Gastroesophageal sphincter (tissue), 4 donors: Measurements from ENCODE around the gene EFHC2. TPM values are rescaled to one million over a fixed set of nuclear protein-coding genes. Genes with fewer than 3 reads are reported as not detected.

Experiments used
- ATAC-seq: fragments of 150-250 bp; one replicate; pipeline ENCODE4 v1.9.1; 2016; ENCODE audit warnings: mild to moderate bottlenecking, moderate library complexity
- H3K27ac ChIP-seq, 4 donors: fragments of 200-600 bp; sonication (generic) in 3 of 4; 1 replicate in 3 of 4; 2 replicates in 1 of 4; pipeline ENCODE4 v1.5.1; 2016 to 2019
- H3K27me3 ChIP-seq: fragments of 200-600 bp; sonication (generic); one replicate; pipeline ENCODE4 v1.5.1; 2019
- H3K36me3 ChIP-seq, 2 donors: fragments of 200-600 bp; sonication (generic); one replicate each; pipeline ENCODE4 v1.5.1; 2019; ENCODE audit warnings: control low read depth in 1 of 2
- H3K4me1 ChIP-seq, 3 donors: fragments of 200-600 bp; sonication (generic); 1 replicate in 2 of 3; 2 replicates in 1 of 3; pipeline ENCODE4 v1.5.1; 2016 to 2019; ENCODE audit warnings: control low read depth in 2 of 3
- H3K4me3 ChIP-seq, 2 donors: fragments of 200-600 bp; sonication (generic); one replicate each; pipeline ENCODE4 v1.5.1; 2019; ENCODE audit warnings: mild to moderate bottlenecking in 1 of 2, moderate library complexity in 1 of 2
- H3K9me3 ChIP-seq, 3 donors: fragments of 200-600 bp; sonication (generic); one replicate each; pipeline ENCODE4 v1.5.1; 2017 to 2019; ENCODE audit warnings: control low read depth in 2 of 3
- EP300 ChIP-seq: sonication (generic); formaldehyde crosslinking; IDR thresholded peaks from one replicate; pipeline ENCODE4 v1.6.1; 2017; ENCODE audit warnings: antibody characterized with exemption, mild to moderate bottlenecking
- POLR2A ChIP-seq, 2 donors: fragments of 450-650 bp; IDR thresholded peaks; one replicate each; pipeline ENCODE4 v1.6.1; 2017; ENCODE audit warnings: antibody characterized with exemption in 2 of 2, mild to moderate bottlenecking in 2 of 2, moderate library complexity in 1 of 2
- POLR2AphosphoS5 ChIP-seq: sonication (generic); formaldehyde crosslinking; IDR thresholded peaks from one replicate; pipeline ENCODE4 v1.6.1; 2017; ENCODE audit warnings: antibody characterized with exemption
- WGBS, 2 donors: methylation state at CpG; one replicate each; pipeline ENCODE4 v1.1.5; 2018; ENCODE audit warnings: low coverage in 1 of 2; 5-methylcytosine and 5-hydroxymethylcytosine counted together
- total RNA-seq, 4 donors: library from RNA; depleted of rRNA; stranded (reverse); fragments of >200 nt; gene quantifications; one replicate each; pipeline ENCODE4 v1.1.0, GENCODE V29; 2016
- TF ChIP-seq, protein P1 (sequence below), 4 experiments: fragments of 200-600 bp in 2 of 4; fragments of 450-650 bp in 2 of 4; sonication (generic) in 1 of 4; IDR thresholded peaks; one replicate each; pipeline ENCODE4 v1.5.1; 2017 to 2019; ENCODE audit warnings: antibody characterized with exemption in 4 of 4, mild to moderate bottlenecking in 2 of 4, moderate library complexity in 2 of 4

The EFHC2 gene
- total RNA-seq, 4 donors from 2014 or later = 2.7 to 15.9 (median 8.7) TPM

GRCh38 chrX:44240036-44240435 lies 103.4 kb downstream of the EFHC2 start:
- H3K27me3 ChIP-seq = no peaks in the 10 kb centered on the region
- H3K9me3 ChIP-seq = no peaks in the 10 kb centered on the region
- TF ChIP-seq, protein P1, sequence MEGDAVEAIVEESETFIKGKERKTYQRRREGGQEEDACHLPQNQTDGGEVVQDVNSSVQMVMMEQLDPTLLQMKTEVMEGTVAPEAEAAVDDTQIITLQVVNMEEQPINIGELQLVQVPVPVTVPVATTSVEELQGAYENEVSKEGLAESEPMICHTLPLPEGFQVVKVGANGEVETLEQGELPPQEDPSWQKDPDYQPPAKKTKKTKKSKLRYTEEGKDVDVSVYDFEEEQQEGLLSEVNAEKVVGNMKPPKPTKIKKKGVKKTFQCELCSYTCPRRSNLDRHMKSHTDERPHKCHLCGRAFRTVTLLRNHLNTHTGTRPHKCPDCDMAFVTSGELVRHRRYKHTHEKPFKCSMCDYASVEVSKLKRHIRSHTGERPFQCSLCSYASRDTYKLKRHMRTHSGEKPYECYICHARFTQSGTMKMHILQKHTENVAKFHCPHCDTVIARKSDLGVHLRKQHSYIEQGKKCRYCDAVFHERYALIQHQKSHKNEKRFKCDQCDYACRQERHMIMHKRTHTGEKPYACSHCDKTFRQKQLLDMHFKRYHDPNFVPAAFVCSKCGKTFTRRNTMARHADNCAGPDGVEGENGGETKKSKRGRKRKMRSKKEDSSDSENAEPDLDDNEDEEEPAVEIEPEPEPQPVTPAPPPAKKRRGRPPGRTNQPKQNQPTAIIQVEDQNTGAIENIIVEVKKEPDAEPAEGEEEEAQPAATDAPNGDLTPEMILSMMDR (IDR thresholded peaks at IDR 0.05) = no peak
- TF ChIP-seq POLR2AphosphoS5 = no peak
- TF ChIP-seq EP300 = no peak
- no peak for TF ChIP-seq POLR2A (IDR thresholded peaks at IDR 0.05)
- no CpG with 5 or more reads among the region's 1 CpG for WGBS, 2 donors
- no peak overlapping the region for H3K27ac ChIP-seq
- H3K4me3 ChIP-seq = no peak overlapping the region
- H3K36me3 ChIP-seq = no peaks in the 10 kb centered on the region
- ATAC-seq = no peak
- H3K4me1 ChIP-seq = no peaks in the 10 kb centered on the region

- no peaks in the 10 kb centered on the region for H3K9me3 ChIP-seq
- no peak for TF ChIP-seq POLR2AphosphoS5
- TF ChIP-seq, protein P1 (IDR thresholded peaks at IDR 0.05) = no peak
- no peak for TF ChIP-seq EP300
- no peak for TF ChIP-seq POLR2A (IDR thresholded peaks at IDR 0.05)
- no peaks in the 10 kb centered on the region for H3K36me3 ChIP-seq
- no peaks in the 10 kb centered on the region for H3K27me3 ChIP-seq
- H3K4me1 ChIP-seq = no peaks in the 10 kb centered on the region
- no peak for ATAC-seq
- no peak overlapping the region for H3K4me3 ChIP-seq
- H3K27ac ChIP-seq = no peak overlapping the region
Observed at GRCh38 chrX:44239036-44239435, 104.4 kb downstream of the EFHC2 start.

DNA sequence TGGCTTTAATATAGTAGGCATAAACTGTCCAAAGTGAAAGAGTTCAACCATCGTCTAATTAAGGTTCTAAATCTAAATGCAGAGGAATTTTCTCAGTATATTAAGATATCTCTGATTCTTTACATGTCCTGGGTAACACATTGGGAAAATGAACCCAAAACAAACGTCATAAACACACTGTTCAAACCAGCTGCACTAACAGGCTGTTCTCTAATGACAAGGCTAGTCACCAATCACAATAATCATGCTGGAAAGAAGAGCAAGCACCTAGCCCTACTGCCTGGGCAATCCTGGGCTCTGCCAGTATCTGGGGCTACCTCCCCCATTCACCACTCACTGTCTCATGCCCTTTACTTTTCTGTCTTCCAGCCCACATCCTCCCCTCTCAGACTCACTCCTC lies 107.9 kb downstream of the EFHC2 start:
- TF ChIP-seq EP300 (no peak), POLR2AphosphoS5 (no peak), POLR2A (IDR thresholded peaks at IDR 0.05) (no peak)
- TF ChIP-seq, protein P1 (IDR thresholded peaks at IDR 0.05) = no peak
- no peaks in the 10 kb centered on the region for H3K9me3 ChIP-seq
- 50 to 68% methylated on average over 2 of the region's 2 CpGs for WGBS, 2 donors

GRCh38 chrX:44234541-44234940 lies 108.9 kb downstream of the EFHC2 start:
- TF ChIP-seq POLR2A (IDR thresholded peaks at IDR 0.05) (no peak), EP300 (no peak), POLR2AphosphoS5 (no peak)
- TF ChIP-seq, protein P1 (IDR thresholded peaks at IDR 0.05) = no peak
- H3K27ac ChIP-seq = no peak overlapping the region
- H3K36me3 ChIP-seq = no peaks in the 10 kb centered on the region
- H3K4me1 ChIP-seq = no peaks in the 10 kb centered on the region
- ATAC-seq = no peak
- H3K27me3 ChIP-seq = no peaks in the 10 kb centered on the region
- 56% methylated on average over 2 of the region's 2 CpGs; no CpG with 5 or more reads in 1 of the 2 donors for WGBS, 2 donors
- no peak overlapping the region for H3K4me3 ChIP-seq
- H3K9me3 ChIP-seq = no peaks in the 10 kb centered on the region

More for the DNA sequence above, 107.9 kb downstream of the EFHC2 start:
- H3K4me1 ChIP-seq = no peaks in the 10 kb centered on the region
- no peaks in the 10 kb centered on the region for H3K27me3 ChIP-seq
- ATAC-seq = no peak
- no peak overlapping the region for H3K27ac ChIP-seq
- H3K36me3 ChIP-seq = no peaks in the 10 kb centered on the region
- no peak overlapping the region for H3K4me3 ChIP-seq

DNA sequence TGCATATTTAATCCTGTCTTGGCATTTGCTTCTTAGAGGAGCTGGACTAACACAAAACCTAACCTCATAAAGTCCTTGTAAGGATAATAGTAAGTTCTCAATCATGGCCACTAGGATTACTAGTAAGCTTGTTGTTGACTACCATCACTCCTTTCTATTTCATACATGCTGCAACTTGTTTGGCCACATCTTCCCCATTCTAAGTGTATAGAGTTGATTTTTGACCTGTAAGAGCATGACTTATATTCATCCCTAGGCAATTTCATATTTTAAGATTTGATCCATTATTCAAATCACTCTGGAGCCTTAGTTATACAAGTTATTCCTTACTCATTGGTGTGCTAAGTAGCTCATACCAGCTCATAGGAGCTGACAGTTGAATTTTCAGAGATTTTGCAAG lies 109.4 kb downstream of the EFHC2 start:
- TF ChIP-seq EP300 = no peak
- TF ChIP-seq POLR2A (IDR thresholded peaks at IDR 0.05) = no peak
- no peak for TF ChIP-seq POLR2AphosphoS5
- Histone ChIP-seq H3K4me3 (no peak overlapping the region), H3K4me1 (no peaks in the 10 kb centered on the region), H3K27me3 (no peaks in the 10 kb centered on the region), H3K36me3 (no peaks in the 10 kb centered on the region), H3K9me3 (no peaks in the 10 kb centered on the region), H3K27ac (no peak overlapping the region)
- no peak for ATAC-seq

DNA sequence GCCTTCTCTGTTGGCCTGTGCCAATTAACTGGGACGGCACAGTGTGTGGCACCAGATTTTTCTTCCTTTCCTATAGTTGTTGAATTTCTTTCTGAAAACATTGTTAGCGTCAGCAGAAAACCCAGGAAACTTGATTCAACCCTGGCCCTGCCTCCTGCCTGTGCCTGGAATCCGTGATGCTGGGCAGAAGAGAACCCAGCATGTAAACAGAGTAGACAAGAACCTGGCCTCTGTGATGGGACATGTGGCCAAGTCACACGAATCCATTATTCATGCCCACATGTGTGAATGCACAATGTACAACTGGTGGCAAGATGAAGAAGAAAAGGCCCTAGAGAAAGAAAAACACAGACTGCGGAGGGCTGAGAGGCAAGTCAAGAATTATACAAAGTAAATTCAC lies 111.4 kb downstream of the EFHC2 start:
- H3K27me3 ChIP-seq = no peaks in the 10 kb centered on the region
- H3K27ac ChIP-seq = no peak overlapping the region
- TF ChIP-seq POLR2A (IDR thresholded peaks at IDR 0.05) (no peak), POLR2AphosphoS5 (peak; percentile 11)
- no peaks in the 10 kb centered on the region for H3K36me3 ChIP-seq
- 79 to 100% methylated on average over 1 to 3 of the region's 5 CpGs for WGBS, 2 donors
- ATAC-seq = no peak
- no peaks in the 10 kb centered on the region for H3K4me1 ChIP-seq
- no peak overlapping the region for H3K4me3 ChIP-seq
- no peaks in the 10 kb centered on the region for H3K9me3 ChIP-seq
